HG03103 (cell line): ENCODE measurements around the gene ARHGAP28.
"Not testable (repeated sequence)": the region's sequence is repeated elsewhere in the genome, so short reads cannot be mapped to it uniquely, and the experiment has no call there.

Experiments used
- ATAC-seq: cut with Tn5 transposase; IDR thresholded peaks from one replicate; pipeline ENCODE4 v1.9.1; 2021; ENCODE audit warnings: low read depth; ENCODE audit not compliant: unreplicated experiment

ARHGAP28 gene

GRCh38 chr18:6807515-6808257 is 78.2 kb downstream of the ARHGAP28 start:
- ATAC-seq: no peak

GRCh38 chr18:6810191-6810590 is 80.7 kb downstream of the ARHGAP28 start:
- no peak for ATAC-seq

- ATAC-seq: no peak
Measured at GRCh38 chr18:6811816-6812215, 82.3 kb downstream of the ARHGAP28 start.

- no peak for ATAC-seq
Measured at GRCh38 chr18:6814882-6815425, 85.4 kb downstream of the ARHGAP28 start.

- no peak for ATAC-seq
Measured at GRCh38 chr18:6816154-6816553, 86.6 kb downstream of the ARHGAP28 start.

- no peak for ATAC-seq
Measured at GRCh38 chr18:6819332-6819731, 89.8 kb downstream of the ARHGAP28 start.

- ATAC-seq: no peak
Measured at GRCh38 chr18:6820314-6820713, 90.8 kb downstream of the ARHGAP28 start.

- ATAC-seq: no peak
Measured at GRCh38 chr18:6821356-6821755, 91.8 kb downstream of the ARHGAP28 start.

GRCh38 chr18:6827161-6827560 is 97.6 kb downstream of the ARHGAP28 start:
- not testable (repeated sequence) for ATAC-seq

- ATAC-seq: not testable (repeated sequence)
Measured at GRCh38 chr18:6827566-6827965, 98.0 kb downstream of the ARHGAP28 start.

- no peak for ATAC-seq
Measured at GRCh38 chr18:6830916-6831315, 101.4 kb downstream of the ARHGAP28 start.

- ATAC-seq: no peak
Measured at GRCh38 chr18:6835345-6835744, 105.8 kb downstream of the ARHGAP28 start.

- no peak for ATAC-seq
Measured at GRCh38 chr18:6836331-6836730, 106.8 kb downstream of the ARHGAP28 start.

- ATAC-seq: no peak
Measured at GRCh38 chr18:6837904-6838303, 108.4 kb downstream of the ARHGAP28 start.

GRCh38 chr18:6842081-6842480 is 112.6 kb downstream of the ARHGAP28 start:
- no peak for ATAC-seq

- no peak for ATAC-seq
Measured at GRCh38 chr18:6843308-6843707, 113.8 kb downstream of the ARHGAP28 start.

- ATAC-seq: not testable (repeated sequence)
Measured at GRCh38 chr18:6845521-6845920, 116.0 kb downstream of the ARHGAP28 start.

GRCh38 chr18:6850396-6850795 is 120.9 kb downstream of the ARHGAP28 start:
- ATAC-seq: no peak

GRCh38 chr18:6851480-6851879 is 122.0 kb downstream of the ARHGAP28 start:
- ATAC-seq: no peak

- ATAC-seq: no peak
Measured at GRCh38 chr18:6854811-6855210, 125.3 kb downstream of the ARHGAP28 start.

- no peak for ATAC-seq
Measured at GRCh38 chr18:6855767-6856166, 126.3 kb downstream of the ARHGAP28 start.

GRCh38 chr18:6857300-6857699 is 127.8 kb downstream of the ARHGAP28 start:
- ATAC-seq: no peak
